HepG2 (cell line): ENCODE data around the gene EFCAB8.

ENCODE experiments used
- DPF2 ChIP-seq: sonication (generic); formaldehyde crosslinking; IDR thresholded peaks from 2 replicates; pipeline ENCODE4 v1.4.0; 2020; ENCODE audit warnings: mild to moderate bottlenecking, low read depth, missing genetic modification reagents, borderline replicate concordance
- EEA1 ChIP-seq: sonication (generic); formaldehyde crosslinking; IDR thresholded peaks from 2 replicates; pipeline ENCODE4 v1.5.1; 2020; ENCODE audit warnings: mild to moderate bottlenecking, missing genetic modification reagents, borderline replicate concordance
- NR3C1 ChIP-seq: sonication (generic); formaldehyde crosslinking; IDR thresholded peaks from 2 replicates; pipeline ENCODE4 v1.4.0; 2020; ENCODE audit warnings: missing genetic modification reagents
- POLR2A ChIP-seq, 2 experiments: IDR thresholded peaks; 2 replicates each; pipeline ENCODE4 v1.6.1; 2011; ENCODE audit warnings: low read depth in 2 of 2, low read length in 2 of 2, mild to moderate bottlenecking in 1 of 2, moderate library complexity in 1 of 2; ENCODE audit not compliant: insufficient read depth in 1 of 2
- ZFP41 ChIP-seq: sonication (generic); formaldehyde crosslinking; IDR thresholded peaks from 2 replicates; pipeline ENCODE4 v1.4.0; 2020; ENCODE audit warnings: mild to moderate bottlenecking, missing genetic modification reagents, borderline replicate concordance
- ZKSCAN1 ChIP-seq: fragments of 150-350 bp; IDR thresholded peaks from 2 replicates; pipeline ENCODE4 v1.6.1; 2014; ENCODE audit warnings: low read length
- TF ChIP-seq, protein P1 (sequence below): IDR thresholded peaks from 2 replicates; pipeline ENCODE4 v1.6.1; 2016; ENCODE audit warnings: control low read depth
- TF ChIP-seq, protein P2 (sequence below): fragments of 450-650 bp; IDR thresholded peaks from 2 replicates; pipeline ENCODE4 v1.6.1; 2017; ENCODE audit warnings: mild to moderate bottlenecking

DNA sequence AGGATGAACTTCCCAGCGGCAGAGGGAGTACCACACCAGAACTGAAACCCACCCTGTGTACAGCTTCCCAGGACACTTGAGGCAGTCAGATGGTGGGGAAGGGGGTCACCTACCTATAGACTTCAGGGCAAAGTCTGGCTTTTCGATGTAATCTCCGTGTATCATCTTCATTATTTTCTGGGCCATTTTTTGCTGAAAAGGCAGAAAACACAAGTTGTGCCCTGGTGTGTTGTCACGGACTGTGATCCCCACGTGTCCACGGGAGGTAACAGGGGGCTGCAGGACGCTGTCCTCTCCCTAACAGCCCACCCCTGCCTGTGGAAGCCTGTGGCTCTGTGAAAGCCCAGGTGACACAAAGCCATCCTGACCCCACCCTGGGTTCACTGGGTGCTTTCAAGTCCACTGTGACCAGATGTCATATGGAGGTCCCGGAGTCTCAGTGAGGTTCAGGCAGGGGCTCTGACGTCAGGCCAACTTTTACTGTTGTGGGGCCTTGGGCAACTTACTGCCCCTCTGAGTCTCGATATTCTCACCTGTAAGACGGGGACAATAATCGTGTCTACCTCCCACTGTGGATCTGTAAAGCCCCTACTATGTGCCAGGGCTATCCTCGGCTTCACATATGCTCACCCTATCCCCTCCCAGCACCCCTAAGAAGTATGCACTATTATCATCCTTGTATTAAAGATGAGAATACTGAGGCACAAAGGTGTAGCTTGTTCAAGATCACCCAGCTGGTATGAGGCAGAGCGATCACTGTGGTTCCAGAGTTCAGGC, 131.0 kb downstream of the EFCAB8 start:
- TF ChIP-seq, protein P1, sequence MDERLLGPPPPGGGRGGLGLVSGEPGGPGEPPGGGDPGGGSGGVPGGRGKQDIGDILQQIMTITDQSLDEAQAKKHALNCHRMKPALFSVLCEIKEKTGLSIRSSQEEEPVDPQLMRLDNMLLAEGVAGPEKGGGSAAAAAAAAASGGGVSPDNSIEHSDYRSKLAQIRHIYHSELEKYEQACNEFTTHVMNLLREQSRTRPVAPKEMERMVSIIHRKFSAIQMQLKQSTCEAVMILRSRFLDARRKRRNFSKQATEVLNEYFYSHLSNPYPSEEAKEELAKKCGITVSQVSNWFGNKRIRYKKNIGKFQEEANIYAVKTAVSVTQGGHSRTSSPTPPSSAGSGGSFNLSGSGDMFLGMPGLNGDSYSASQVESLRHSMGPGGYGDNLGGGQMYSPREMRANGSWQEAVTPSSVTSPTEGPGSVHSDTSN (CRISPR knock-in tag) = no peak
- peak; percentile 85 for TF ChIP-seq ZKSCAN1
- TF ChIP-seq DPF2 = no peak
- no peak for TF ChIP-seq ZFP41 (CRISPR knock-in tag)
- TF ChIP-seq POLR2A (IDR thresholded peaks at IDR 0.05; ENCODE audit: insufficient read depth in 1 of 2, low read depth in 2 of 2, low read length in 2 of 2) = no peak
- TF ChIP-seq NR3C1 (CRISPR knock-in tag) = no peak
- TF ChIP-seq, protein P2, sequence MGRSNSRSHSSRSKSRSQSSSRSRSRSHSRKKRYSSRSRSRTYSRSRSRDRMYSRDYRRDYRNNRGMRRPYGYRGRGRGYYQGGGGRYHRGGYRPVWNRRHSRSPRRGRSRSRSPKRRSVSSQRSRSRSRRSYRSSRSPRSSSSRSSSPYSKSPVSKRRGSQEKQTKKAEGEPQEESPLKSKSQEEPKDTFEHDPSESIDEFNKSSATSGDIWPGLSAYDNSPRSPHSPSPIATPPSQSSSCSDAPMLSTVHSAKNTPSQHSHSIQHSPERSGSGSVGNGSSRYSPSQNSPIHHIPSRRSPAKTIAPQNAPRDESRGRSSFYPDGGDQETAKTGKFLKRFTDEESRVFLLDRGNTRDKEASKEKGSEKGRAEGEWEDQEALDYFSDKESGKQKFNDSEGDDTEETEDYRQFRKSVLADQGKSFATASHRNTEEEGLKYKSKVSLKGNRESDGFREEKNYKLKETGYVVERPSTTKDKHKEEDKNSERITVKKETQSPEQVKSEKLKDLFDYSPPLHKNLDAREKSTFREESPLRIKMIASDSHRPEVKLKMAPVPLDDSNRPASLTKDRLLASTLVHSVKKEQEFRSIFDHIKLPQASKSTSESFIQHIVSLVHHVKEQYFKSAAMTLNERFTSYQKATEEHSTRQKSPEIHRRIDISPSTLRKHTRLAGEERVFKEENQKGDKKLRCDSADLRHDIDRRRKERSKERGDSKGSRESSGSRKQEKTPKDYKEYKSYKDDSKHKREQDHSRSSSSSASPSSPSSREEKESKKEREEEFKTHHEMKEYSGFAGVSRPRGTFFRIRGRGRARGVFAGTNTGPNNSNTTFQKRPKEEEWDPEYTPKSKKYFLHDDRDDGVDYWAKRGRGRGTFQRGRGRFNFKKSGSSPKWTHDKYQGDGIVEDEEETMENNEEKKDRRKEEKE = no peak
- TF ChIP-seq EEA1 = no peak
